Heart left ventricle (tissue), 13 donors: ENCODE measurements around the gene SH2D1B.

Experiments used
- CTCF ChIP-seq, 12 donors: fragments of 200-600 bp; sonication (generic) in 4 of 12; IDR thresholded peaks; one replicate each; pipeline versions ENCODE4 v1.5.0 to v1.8.0; 2018 to 2022; ENCODE audit warnings: antibody characterized with exemption in 12 of 12, mild to moderate bottlenecking in 5 of 12
- POLR2A ChIP-seq, 2 donors: fragments of 450-650 bp; IDR thresholded peaks; one replicate each; pipeline ENCODE4 v1.6.1; 2017; ENCODE audit warnings: antibody characterized with exemption in 2 of 2, mild to moderate bottlenecking in 2 of 2, moderate library complexity in 2 of 2
- donor health status: ischemic (EF 13 %, LVEDD 7.1; RV severe dilation, severe dysfunction).
- donor health status: DM: no; HTN: yes; CAD: no.
- donor health status: DM: no; HTN: no; CAD: no.
- donor health status: ischemic (EF 25% LVEDD 6.9; RV normal size, moderate dysfunction).
- donor health status: ischemic (EF 25% LVEDD 5.7; RV mildly dilated, moderate dysfunction).
- donor health status: ischemic (EF 35%, LVEDD 5.7; RV mildly dilated, moderate dysfunction).
- donor health status: nonischemic (EF 11% LVEDD 7.7; RV severe dilation, severe dysfunction).
- donor health status: DM: yes; HTN: yes; CAD: no.
- donor health status: PGD.
- donor health status: ischemic (EF 29% LVEDD 5.4; RV normal size, mild dysfunction).
- donor health status: nonischemic (EF 23%, LVEDD 6.1; RV moderate dilation, normal function).

DNA sequence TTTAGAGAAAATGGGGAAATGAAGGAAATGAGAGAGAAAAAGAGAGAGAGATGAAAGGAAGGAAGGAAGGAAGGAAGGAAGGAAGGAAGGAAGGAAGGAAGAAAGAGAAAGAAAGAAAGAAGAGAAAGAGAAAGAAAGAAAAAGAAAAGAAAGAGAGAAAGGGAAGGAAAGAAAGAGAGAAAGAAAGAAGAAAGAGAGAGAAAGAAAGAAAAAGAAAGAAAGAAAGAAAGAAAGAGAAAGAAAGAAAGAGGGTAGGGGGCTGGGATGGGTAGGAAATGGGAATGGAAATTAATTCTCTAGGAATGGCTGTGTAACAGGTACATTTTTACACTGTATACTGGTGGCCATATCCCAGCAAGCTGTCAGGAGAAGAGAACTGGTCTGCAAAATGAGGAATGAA lies 4.3 kb upstream of the SH2D1B start:
- TF ChIP-seq POLR2A (IDR thresholded peaks at IDR 0.05) (no peak), CTCF (IDR thresholded peaks at IDR 0.05) (no peak)
